Uterus (tissue), 4 donors: ENCODE results near the gene POLR3K. TPM values are rescaled to one million over a fixed set of nuclear protein-coding genes. Genes with fewer than 3 reads are reported as not detected.
"Not testable (repeated sequence)": the region's sequence is repeated elsewhere in the genome, so short reads cannot be mapped to it uniquely, and the experiment has no call there.

Experiments
- DNase-seq, 2 donors: peaks; one replicate each; pipeline ENCODE4 v3.0.0-alpha.2; 2019 to 2020
- H3K27ac ChIP-seq, 2 donors: fragments of 200-600 bp; sonication (generic); 1 replicate in 1 of 2; 2 replicates in 1 of 2; pipeline ENCODE4 v1.5.1; 2016 to 2018
- H3K27me3 ChIP-seq, 2 donors: fragments of 200-600 bp; sonication (generic); one replicate each; pipeline ENCODE4 v1.5.1; 2018 to 2019; ENCODE audit warnings: control low read depth in 1 of 2
- H3K36me3 ChIP-seq, 2 donors: fragments of 200-600 bp; sonication (generic); one replicate each; pipeline ENCODE4 v1.5.1; 2019; ENCODE audit warnings: control low read depth in 1 of 2
- H3K4me1 ChIP-seq, 2 donors: fragments of 200-600 bp; sonication (generic); one replicate each; pipeline ENCODE4 v1.5.1; 2018 to 2019; ENCODE audit warnings: control low read depth in 1 of 2
- H3K4me3 ChIP-seq, 2 donors: fragments of 200-600 bp; sonication (generic); 1 replicate in 1 of 2; 2 replicates in 1 of 2; pipeline ENCODE4 v1.5.1; 2018 to 2019; ENCODE audit warnings: mild to moderate bottlenecking in 1 of 2
- H3K9me3 ChIP-seq, 2 donors: fragments of 200-600 bp; sonication (generic); one replicate each; pipeline ENCODE4 v1.5.1; 2019; ENCODE audit warnings: control low read depth in 1 of 2
- CTCF ChIP-seq, 4 experiments: fragments of 200-600 bp in 2 of 4; fragments of 450-650 bp in 2 of 4; sonication (generic) in 2 of 4; IDR thresholded peaks; one replicate each; pipeline ENCODE4 v1.5.1; 2016 to 2019; ENCODE audit warnings: antibody characterized with exemption in 4 of 4, mild to moderate bottlenecking in 2 of 4, moderate library complexity in 1 of 4
- POLR2A ChIP-seq, 2 donors: fragments of 450-650 bp; IDR thresholded peaks; one replicate each; pipeline ENCODE4 v1.6.1; 2016; ENCODE audit warnings: antibody characterized with exemption in 2 of 2, mild to moderate bottlenecking in 1 of 2, moderate library complexity in 1 of 2
- intact Hi-C: fragments of 100-400 bp; cut with DNase I; formaldehyde crosslinking; loops from one replicate; pipeline ENCODE4 v1.15.1; 2023; ENCODE audit warnings: low total_unique reads
- total RNA-seq, 4 donors: library from RNA; depleted of rRNA in 3 of 4; stranded (reverse); fragments of >200 nt in 3 of 4; gene quantifications; one replicate each; pipeline versions ENCODE4 v1.1.0 to v1.2.4, GENCODE V29; 2014 to 2023
- donor health status: DM: yes; HTN: yes; CAD: no.

The POLR3K gene
- total RNA-seq, 4 donors from 2014 or later: 0.51 to 12.3 (median 4.0) TPM

GRCh38 chr16:47234-47633 lies 6.2 kb downstream of the POLR3K start:
- Histone ChIP-seq H3K27ac (no peak overlapping the region), H3K36me3 (no peaks in the 10 kb centered on the region), H3K4me1 (no peaks in the 10 kb centered on the region), H3K9me3 (no peaks in the 10 kb centered on the region), H3K27me3 (no peaks in the 10 kb centered on the region), H3K4me3 (no peak overlapping the region)
- TF ChIP-seq POLR2A (IDR thresholded peaks at IDR 0.05): no peak
- TF ChIP-seq CTCF (IDR thresholded peaks at IDR 0.05): no peak
- intact Hi-C loops: no loop called here
- DNase-seq: no peak

GRCh38 chr16:46510-46909 lies 6.9 kb downstream of the POLR3K start:
- H3K9me3 ChIP-seq, intact Hi-C loops, H3K27ac ChIP-seq, DNase-seq, H3K36me3 ChIP-seq, H3K4me1 ChIP-seq, H3K27me3 ChIP-seq, H3K4me3 ChIP-seq: not testable (repeated sequence)

- no peak for DNase-seq
- intact Hi-C loops: no loop called here
- no peak for TF ChIP-seq POLR2A (IDR thresholded peaks at IDR 0.05)
- TF ChIP-seq CTCF (IDR thresholded peaks at IDR 0.05): no peak
- no peak overlapping the region for H3K4me3 ChIP-seq
- no peaks in the 10 kb centered on the region for H3K4me1 ChIP-seq
- no peaks in the 10 kb centered on the region for H3K9me3 ChIP-seq
- no peak overlapping the region for H3K27ac ChIP-seq
- no peaks in the 10 kb centered on the region for H3K36me3 ChIP-seq
- H3K27me3 ChIP-seq: no peaks in the 10 kb centered on the region
These were observed 8.0 kb downstream of the POLR3K start for GRCh38 chr16:45454-45853.

GRCh38 chr16:44655-45054 lies 8.8 kb downstream of the POLR3K start:
- Histone ChIP-seq H3K9me3 (no peaks in the 10 kb centered on the region), H3K4me1 (no peaks in the 10 kb centered on the region), H3K27ac (no peak overlapping the region), H3K4me3 (no peak overlapping the region), H3K36me3 (no peaks in the 10 kb centered on the region), H3K27me3 (no peaks in the 10 kb centered on the region)
- intact Hi-C loops: no loop called here
- no peak for DNase-seq
- no peak for TF ChIP-seq POLR2A (IDR thresholded peaks at IDR 0.05)
- TF ChIP-seq CTCF (IDR thresholded peaks at IDR 0.05): no peak

DNA sequence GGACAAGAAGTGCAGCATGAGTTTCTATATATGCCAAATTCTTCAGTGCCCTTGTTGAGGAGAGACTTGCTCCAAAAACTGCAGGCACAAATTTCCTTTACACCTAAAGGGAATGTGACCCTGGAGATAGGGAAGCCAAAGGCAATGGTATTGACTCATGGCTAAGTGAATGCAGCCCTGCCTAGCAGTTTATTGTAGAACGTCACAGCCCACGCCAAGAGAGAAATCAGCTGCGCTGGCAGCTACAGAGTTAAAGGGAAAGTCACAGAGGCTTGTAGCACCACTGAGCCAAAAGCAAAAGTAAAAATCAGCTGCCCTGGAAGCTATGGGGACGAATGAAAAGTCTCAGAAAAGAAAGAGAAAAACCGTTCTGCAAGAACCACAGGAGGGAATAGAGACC lies 10.1 kb downstream of the POLR3K start:
- Histone ChIP-seq H3K36me3 (no peaks in the 10 kb centered on the region), H3K27ac (no peak overlapping the region), H3K9me3 (no peaks in the 10 kb centered on the region), H3K4me3 (no peak overlapping the region), H3K27me3 (no peaks in the 10 kb centered on the region), H3K4me1 (no peaks in the 10 kb centered on the region)
- intact Hi-C loops: no loop called here
- DNase-seq: no peak
- no peak for TF ChIP-seq CTCF (IDR thresholded peaks at IDR 0.05)
- no peak for TF ChIP-seq POLR2A (IDR thresholded peaks at IDR 0.05)

DNA sequence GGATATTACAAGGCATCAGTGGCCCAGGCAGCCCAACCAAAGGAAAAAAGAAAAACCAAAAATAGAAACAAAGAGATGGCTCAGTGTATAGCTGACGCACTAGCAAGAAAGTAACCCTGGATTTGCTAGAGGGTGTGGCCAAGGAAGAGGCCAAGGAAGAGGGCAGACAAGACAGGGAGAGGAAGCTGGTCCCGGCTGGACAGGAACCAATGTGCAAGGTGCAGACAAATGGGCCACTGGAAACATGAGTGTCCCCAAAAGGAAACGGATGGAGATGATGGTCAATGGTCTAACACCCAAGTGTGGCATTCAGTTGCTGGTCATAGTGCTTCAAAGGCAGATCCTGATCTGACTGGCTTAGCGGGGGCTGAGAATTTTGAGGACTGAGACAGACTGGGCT lies 10.7 kb downstream of the POLR3K start:
- intact Hi-C loops: no loop called here
- Histone ChIP-seq H3K27ac (no peak overlapping the region), H3K4me3 (no peak overlapping the region), H3K36me3 (no peaks in the 10 kb centered on the region), H3K4me1 (no peaks in the 10 kb centered on the region), H3K9me3 (no peaks in the 10 kb centered on the region), H3K27me3 (no peaks in the 10 kb centered on the region)
- DNase-seq: no peak
- no peak for TF ChIP-seq POLR2A (IDR thresholded peaks at IDR 0.05)
- no peak for TF ChIP-seq CTCF (IDR thresholded peaks at IDR 0.05)
